Endodermal cell (in vitro differentiated cells): ENCODE measurements around the gene PRG3. TPM values are rescaled to one million over a fixed set of nuclear protein-coding genes. Genes with fewer than 3 reads are reported as not detected.
"Not testable (repeated sequence)": the region's sequence is repeated elsewhere in the genome, so short reads cannot be mapped to it uniquely, and the experiment has no call there.

Source experiments
- DNase-seq: peaks from one replicate; pipeline ENCODE4 v3.0.0-alpha.2; 2017
- H3K27ac ChIP-seq: 2 replicates; pipeline ENCODE4 v1.5.1; 2013; ENCODE audit warnings: mild to moderate bottlenecking, low read depth, low read length, moderate library complexity
- H3K27me3 ChIP-seq: 2 replicates; pipeline ENCODE4 v1.6.1; 2013; ENCODE audit warnings: mild to moderate bottlenecking, low read length, moderate library complexity; ENCODE audit not compliant: insufficient read depth, control insufficient read depth, poor library complexity, severe bottlenecking
- H3K36me3 ChIP-seq: 2 replicates; pipeline ENCODE4 v1.7.0; 2013; ENCODE audit warnings: mild to moderate bottlenecking, low read length, moderate library complexity; ENCODE audit not compliant: control insufficient read depth, insufficient read depth
- H3K4me1 ChIP-seq: one replicate; pipeline ENCODE4 v1.7.0; 2013; ENCODE audit warnings: low read length; ENCODE audit not compliant: control insufficient read depth, insufficient read depth
- H3K4me3 ChIP-seq: 2 replicates; pipeline ENCODE4 v1.5.1; 2013; ENCODE audit warnings: mild to moderate bottlenecking, low read length, moderate library complexity
- H3K9ac ChIP-seq: 2 replicates; pipeline ENCODE4 v1.6.1; 2013; ENCODE audit warnings: mild to moderate bottlenecking, low read length, moderate library complexity; ENCODE audit not compliant: poor library complexity, severe bottlenecking; ENCODE audit errors: extremely low read depth
- H3K9me3 ChIP-seq: 2 replicates; pipeline ENCODE4 v1.6.1; 2013; ENCODE audit warnings: mild to moderate bottlenecking, low read length, moderate library complexity; ENCODE audit not compliant: control insufficient read depth
- H3K27ac Mint-ChIP-seq: 2 replicates; pipeline ENCODE4 v1.8.0; 2020; ENCODE audit warnings: mixed read lengths
- H3K27me3 Mint-ChIP-seq: 2 replicates; pipeline ENCODE4 v1.8.0; 2021; ENCODE audit warnings: mild to moderate bottlenecking, mixed read lengths; ENCODE audit not compliant: insufficient read depth
- H3K36me3 Mint-ChIP-seq: 2 replicates; pipeline ENCODE4 v1.8.0; 2020; ENCODE audit warnings: low read depth, mixed read lengths
- H3K4me1 Mint-ChIP-seq: 2 replicates; pipeline ENCODE4 v1.8.0; 2020; ENCODE audit warnings: mixed read lengths
- H3K4me3 Mint-ChIP-seq: 2 replicates; pipeline ENCODE4 v1.8.0; 2020; ENCODE audit warnings: mild to moderate bottlenecking, moderate library complexity, mixed read lengths
- H3K9me3 Mint-ChIP-seq: 2 replicates; pipeline ENCODE4 v1.8.0; 2020; ENCODE audit warnings: mild to moderate bottlenecking, mixed read lengths
- WGBS, 2 experiments: methylation state at CpG; one replicate each; pipeline versions ENCODE4 v1.1.5 to v1.1.7; 2013; ENCODE audit warnings: missing lambda C conversion rate in 2 of 2, mixed read lengths in 1 of 2; ENCODE audit not compliant: insufficient coverage in 1 of 2, insufficient read length in 1 of 2; 5-methylcytosine and 5-hydroxymethylcytosine counted together
- total RNA-seq, 2 donors: library from RNA; stranded (reverse); fragmentation: NEBNext Ultra II Directional in 1 of 2; extraction: Animal tissue kit (Norgen Biotek cat#: 25700) in 1 of 2; gene quantifications; 2 replicates in 1 of 2; 3 replicates in 1 of 2; pipeline ENCODE4 v1.2.1, GENCODE V29; 2021
- TF ChIP-seq, protein P1 (sequence below): fragments of 200-600 bp; sonication (generic); conservative IDR thresholded peaks from 2 replicates; pipeline ENCODE4 v1.5.0; 2021; ENCODE audit warnings: antibody characterized with exemption, mild to moderate bottlenecking

PRG3 gene
- total RNA-seq, 2 donors from 2014 or later, result not detected

DNA sequence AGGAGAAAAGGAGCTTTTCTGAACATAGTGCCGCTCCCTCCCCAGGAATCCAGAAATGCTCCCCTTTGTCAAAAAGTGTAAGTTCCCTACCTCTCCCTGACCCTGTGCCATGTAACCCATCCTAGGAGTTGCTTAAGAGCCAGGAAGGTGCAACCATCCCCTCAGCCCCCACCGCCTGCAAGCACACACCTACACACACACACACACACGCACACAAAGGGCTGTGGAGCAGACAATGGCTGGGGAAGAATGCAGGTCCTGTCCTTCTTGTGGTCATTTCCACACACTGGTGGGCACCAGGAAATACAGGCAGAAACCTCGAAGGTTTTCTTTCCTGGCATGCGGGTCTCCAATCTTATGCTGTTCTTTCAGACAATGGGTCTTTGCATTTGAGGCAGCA is 41.6 kb downstream of the PRG3 start:
- peaks cover 3% of the 10 kb centered on the region for H3K36me3 Mint-ChIP-seq
- WGBS, 2 experiments, result 88 to 94% methylated on average over 4 to 5 of the region's 5 CpGs
- TF ChIP-seq, protein P1, sequence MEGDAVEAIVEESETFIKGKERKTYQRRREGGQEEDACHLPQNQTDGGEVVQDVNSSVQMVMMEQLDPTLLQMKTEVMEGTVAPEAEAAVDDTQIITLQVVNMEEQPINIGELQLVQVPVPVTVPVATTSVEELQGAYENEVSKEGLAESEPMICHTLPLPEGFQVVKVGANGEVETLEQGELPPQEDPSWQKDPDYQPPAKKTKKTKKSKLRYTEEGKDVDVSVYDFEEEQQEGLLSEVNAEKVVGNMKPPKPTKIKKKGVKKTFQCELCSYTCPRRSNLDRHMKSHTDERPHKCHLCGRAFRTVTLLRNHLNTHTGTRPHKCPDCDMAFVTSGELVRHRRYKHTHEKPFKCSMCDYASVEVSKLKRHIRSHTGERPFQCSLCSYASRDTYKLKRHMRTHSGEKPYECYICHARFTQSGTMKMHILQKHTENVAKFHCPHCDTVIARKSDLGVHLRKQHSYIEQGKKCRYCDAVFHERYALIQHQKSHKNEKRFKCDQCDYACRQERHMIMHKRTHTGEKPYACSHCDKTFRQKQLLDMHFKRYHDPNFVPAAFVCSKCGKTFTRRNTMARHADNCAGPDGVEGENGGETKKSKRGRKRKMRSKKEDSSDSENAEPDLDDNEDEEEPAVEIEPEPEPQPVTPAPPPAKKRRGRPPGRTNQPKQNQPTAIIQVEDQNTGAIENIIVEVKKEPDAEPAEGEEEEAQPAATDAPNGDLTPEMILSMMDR, result no peak
- Histone ChIP-seq H3K4me3 (no peak overlapping the region), H3K9me3 (no peaks in the 10 kb centered on the region), H3K9ac (no peak overlapping the region), H3K27ac (peak overlapping the region; percentile 50), H3K27me3 (peaks cover 7% of the 10 kb centered on the region), H3K36me3 (no peaks in the 10 kb centered on the region), H3K4me1 (no peaks in the 10 kb centered on the region)
- H3K27ac Mint-ChIP-seq, result no peak overlapping the region
- no peaks in the 10 kb centered on the region for H3K9me3 Mint-ChIP-seq
- DNase-seq, result no peak
- peaks cover 18% of the 10 kb centered on the region for H3K4me1 Mint-ChIP-seq
- peaks cover 34% of the 10 kb centered on the region for H3K27me3 Mint-ChIP-seq
- H3K4me3 Mint-ChIP-seq, result no peak overlapping the region

DNA sequence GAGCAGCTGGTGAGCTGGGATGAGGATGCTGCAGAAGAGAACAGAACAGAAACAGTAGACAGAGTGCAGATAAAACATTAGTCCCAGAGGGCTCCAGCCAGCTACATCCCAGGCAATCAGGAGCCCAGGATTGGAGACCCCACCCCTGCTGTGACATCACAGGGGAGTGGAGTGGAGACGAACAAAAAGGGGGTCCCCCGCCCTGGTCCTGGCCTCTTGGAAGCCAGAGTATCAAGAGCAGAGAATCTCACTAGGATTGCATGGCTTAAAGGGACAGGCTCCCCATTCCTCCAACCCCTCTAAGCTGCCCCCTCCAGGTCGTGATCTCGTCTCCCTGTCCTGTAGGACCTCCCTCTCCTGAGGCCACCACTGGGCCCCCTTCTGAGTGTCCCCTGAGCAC is 42.8 kb downstream of the PRG3 start, which contains the start of gene P2RX3:
Gene P2RX3, plus strand, starts transcription at position 211 of the 400 bp plus-strand sequence. CDS start 199 bp downstream, outside the sequence.
- H3K27ac ChIP-seq, result peak within 1 kb of the TSS; percentile 36
- no peak within 1 kb of the TSS for H3K9ac ChIP-seq
- H3K4me1 ChIP-seq, result no peaks in the 10 kb centered on the region
- H3K36me3 ChIP-seq, result peaks cover 11% of the 10 kb centered on the region
- H3K36me3 Mint-ChIP-seq, result peaks cover 14% of the 10 kb centered on the region
- 70 to 83% methylated on average over 3 to 4 of the region's 4 CpGs for WGBS, 2 experiments
- no peak within 1 kb of the TSS for H3K4me3 ChIP-seq
- DNase-seq, result peak; percentile 45
- TF ChIP-seq, protein P1, result no peak
- peaks cover 20% of the 10 kb centered on the region for H3K4me1 Mint-ChIP-seq
- H3K27ac Mint-ChIP-seq, result no peak within 1 kb of the TSS
- H3K27me3 Mint-ChIP-seq, result peaks cover 34% of the 10 kb centered on the region
- no peak within 1 kb of the TSS for H3K4me3 Mint-ChIP-seq
- H3K9me3 ChIP-seq, result no peaks in the 10 kb centered on the region
- peaks cover 7% of the 10 kb centered on the region for H3K27me3 ChIP-seq
- no peaks in the 10 kb centered on the region for H3K9me3 Mint-ChIP-seq

DNA sequence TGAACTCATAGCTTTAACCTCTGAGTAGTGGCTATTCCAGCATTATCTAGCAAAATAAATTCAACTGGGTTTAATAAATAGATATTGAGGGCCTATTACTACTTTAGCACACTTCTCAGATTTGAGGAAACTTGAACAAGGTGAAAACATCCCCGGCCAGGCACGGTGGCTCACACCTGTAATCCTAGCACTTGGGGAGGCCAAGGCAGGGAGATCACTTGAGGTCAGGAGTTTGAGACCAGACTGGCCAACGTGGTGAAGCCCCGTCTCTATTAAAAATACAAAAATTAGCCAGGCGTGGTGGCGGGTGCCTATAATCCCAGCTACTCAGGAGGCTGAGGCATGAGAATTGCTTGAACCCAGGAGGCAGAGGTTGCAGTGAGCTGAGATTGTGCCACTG is 44.1 kb downstream of the PRG3 start:
- H3K27me3 ChIP-seq, H3K4me3 ChIP-seq, H3K9me3 Mint-ChIP-seq, H3K4me3 Mint-ChIP-seq, H3K27ac Mint-ChIP-seq, H3K9ac ChIP-seq, H3K27ac ChIP-seq, H3K9me3 ChIP-seq, DNase-seq, H3K4me1 ChIP-seq: not testable (repeated sequence)
- Mint-ChIP-seq H3K4me1 (peaks cover 20% of the 10 kb centered on the region), H3K27me3 (peaks cover 34% of the 10 kb centered on the region), H3K36me3 (peaks cover 26% of the 10 kb centered on the region)
- H3K36me3 ChIP-seq, result peaks cover 24% of the 10 kb centered on the region
- 93 to 96% methylated on average over 4 to 6 of the region's 6 CpGs for WGBS, 2 experiments
